Ishikawa (cell line): ENCODE results near the gene ZNF70.

Experiments
- CEBPB ChIP-seq: IDR thresholded peaks from 2 replicates; pipeline ENCODE4 v1.6.1; 2012
- CREB1 ChIP-seq: IDR thresholded peaks from 2 replicates; pipeline ENCODE4 v1.6.1; 2012; ENCODE audit warnings: low read depth
- EGR1 ChIP-seq: IDR thresholded peaks from 2 replicates; pipeline ENCODE4 v1.6.1; 2012
- EP300 ChIP-seq: IDR thresholded peaks from 2 replicates; pipeline ENCODE4 v1.6.1; 2012; ENCODE audit warnings: borderline replicate concordance
- FOXM1 ChIP-seq: IDR thresholded peaks from 2 replicates; pipeline ENCODE4 v1.6.1; 2012; ENCODE audit warnings: low read depth, borderline replicate concordance
- MAX ChIP-seq: IDR thresholded peaks from 2 replicates; pipeline ENCODE4 v1.6.1; 2012
- NFIC ChIP-seq: IDR thresholded peaks from 2 replicates; pipeline ENCODE4 v1.6.1; 2012
- RAD21 ChIP-seq: IDR thresholded peaks from 2 replicates; pipeline ENCODE4 v1.6.1; 2012; ENCODE audit warnings: low read depth
- TAF1 ChIP-seq: IDR thresholded peaks from 2 replicates; pipeline ENCODE4 v1.6.1; 2012; ENCODE audit warnings: low read depth, mild to moderate bottlenecking
- TCF12 ChIP-seq: IDR thresholded peaks from 2 replicates; pipeline ENCODE4 v1.6.1; 2012; ENCODE audit warnings: low read depth
- TEAD4 ChIP-seq: IDR thresholded peaks from 2 replicates; pipeline ENCODE4 v1.6.1; 2012
- YY1 ChIP-seq: IDR thresholded peaks from 2 replicates; pipeline ENCODE4 v1.6.1; 2012; ENCODE audit warnings: low read depth
- ZBTB7A ChIP-seq: IDR thresholded peaks from 2 replicates; pipeline ENCODE4 v1.6.1; 2012; ENCODE audit warnings: low read depth
- TF ChIP-seq, protein P1 (sequence below): IDR thresholded peaks from 2 replicates; pipeline ENCODE4 v1.6.1; 2012; ENCODE audit warnings: low read depth, mild to moderate bottlenecking
- TF ChIP-seq, protein P2 (sequence below): IDR thresholded peaks from 2 replicates; pipeline ENCODE4 v1.6.1; 2012

ZNF70 gene

GRCh38 chr22:23708270-23708669 lies 42.6 kb downstream of the ZNF70 start:
- no peak for TF ChIP-seq RAD21
- TF ChIP-seq CREB1, result no peak
- no peak for TF ChIP-seq TCF12
- TF ChIP-seq, protein P1, sequence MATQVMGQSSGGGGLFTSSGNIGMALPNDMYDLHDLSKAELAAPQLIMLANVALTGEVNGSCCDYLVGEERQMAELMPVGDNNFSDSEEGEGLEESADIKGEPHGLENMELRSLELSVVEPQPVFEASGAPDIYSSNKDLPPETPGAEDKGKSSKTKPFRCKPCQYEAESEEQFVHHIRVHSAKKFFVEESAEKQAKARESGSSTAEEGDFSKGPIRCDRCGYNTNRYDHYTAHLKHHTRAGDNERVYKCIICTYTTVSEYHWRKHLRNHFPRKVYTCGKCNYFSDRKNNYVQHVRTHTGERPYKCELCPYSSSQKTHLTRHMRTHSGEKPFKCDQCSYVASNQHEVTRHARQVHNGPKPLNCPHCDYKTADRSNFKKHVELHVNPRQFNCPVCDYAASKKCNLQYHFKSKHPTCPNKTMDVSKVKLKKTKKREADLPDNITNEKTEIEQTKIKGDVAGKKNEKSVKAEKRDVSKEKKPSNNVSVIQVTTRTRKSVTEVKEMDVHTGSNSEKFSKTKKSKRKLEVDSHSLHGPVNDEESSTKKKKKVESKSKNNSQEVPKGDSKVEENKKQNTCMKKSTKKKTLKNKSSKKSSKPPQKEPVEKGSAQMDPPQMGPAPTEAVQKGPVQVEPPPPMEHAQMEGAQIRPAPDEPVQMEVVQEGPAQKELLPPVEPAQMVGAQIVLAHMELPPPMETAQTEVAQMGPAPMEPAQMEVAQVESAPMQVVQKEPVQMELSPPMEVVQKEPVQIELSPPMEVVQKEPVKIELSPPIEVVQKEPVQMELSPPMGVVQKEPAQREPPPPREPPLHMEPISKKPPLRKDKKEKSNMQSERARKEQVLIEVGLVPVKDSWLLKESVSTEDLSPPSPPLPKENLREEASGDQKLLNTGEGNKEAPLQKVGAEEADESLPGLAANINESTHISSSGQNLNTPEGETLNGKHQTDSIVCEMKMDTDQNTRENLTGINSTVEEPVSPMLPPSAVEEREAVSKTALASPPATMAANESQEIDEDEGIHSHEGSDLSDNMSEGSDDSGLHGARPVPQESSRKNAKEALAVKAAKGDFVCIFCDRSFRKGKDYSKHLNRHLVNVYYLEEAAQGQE, result no peak

GRCh38 chr22:23705358-23705757 lies 45.6 kb downstream of the ZNF70 start:
- no peak for TF ChIP-seq RAD21
- no peak for TF ChIP-seq CREB1
- TF ChIP-seq FOXM1, result no peak
- TF ChIP-seq TAF1, result no peak
- no peak for TF ChIP-seq TEAD4
- no peak for TF ChIP-seq ZBTB7A
- TF ChIP-seq, protein P1, result no peak
- TF ChIP-seq EGR1, result no peak
- TF ChIP-seq MAX, result no peak
- no peak for TF ChIP-seq TCF12
- no peak for TF ChIP-seq EP300
- TF ChIP-seq, protein P2, sequence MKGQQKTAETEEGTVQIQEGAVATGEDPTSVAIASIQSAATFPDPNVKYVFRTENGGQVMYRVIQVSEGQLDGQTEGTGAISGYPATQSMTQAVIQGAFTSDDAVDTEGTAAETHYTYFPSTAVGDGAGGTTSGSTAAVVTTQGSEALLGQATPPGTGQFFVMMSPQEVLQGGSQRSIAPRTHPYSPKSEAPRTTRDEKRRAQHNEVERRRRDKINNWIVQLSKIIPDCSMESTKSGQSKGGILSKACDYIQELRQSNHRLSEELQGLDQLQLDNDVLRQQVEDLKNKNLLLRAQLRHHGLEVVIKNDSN, result no peak
- no peak for TF ChIP-seq YY1
- TF ChIP-seq NFIC, result no peak
- no peak for TF ChIP-seq CEBPB

DNA sequence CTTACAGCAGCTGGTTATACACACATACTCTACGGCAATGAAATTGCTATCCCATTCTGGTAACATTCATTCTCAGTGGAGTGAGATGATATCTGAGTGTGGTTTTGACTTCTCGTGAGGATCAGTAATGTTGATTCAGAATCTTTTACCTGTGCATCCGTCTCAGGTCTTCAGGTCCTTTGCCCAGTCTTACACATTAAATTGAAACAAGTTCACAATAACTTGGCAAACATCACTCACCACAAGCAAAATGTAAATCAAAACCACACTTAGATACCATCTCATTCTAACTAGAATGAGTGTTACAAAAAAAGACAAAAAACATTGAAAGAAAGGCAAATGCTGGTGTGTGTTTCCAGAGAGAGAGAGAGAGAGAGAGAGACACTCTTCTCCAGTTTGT lies 46.1 kb downstream of the ZNF70 start:
- TF ChIP-seq CREB1 (no peak), ZBTB7A (no peak), MAX (no peak), FOXM1 (no peak), RAD21 (no peak), TEAD4 (no peak), EP300 (no peak), CEBPB (no peak), TCF12 (no peak), TAF1 (no peak), EGR1 (no peak), NFIC (no peak), YY1 (no peak)
- TF ChIP-seq, protein P1, result no peak
- TF ChIP-seq, protein P2, result no peak

DNA sequence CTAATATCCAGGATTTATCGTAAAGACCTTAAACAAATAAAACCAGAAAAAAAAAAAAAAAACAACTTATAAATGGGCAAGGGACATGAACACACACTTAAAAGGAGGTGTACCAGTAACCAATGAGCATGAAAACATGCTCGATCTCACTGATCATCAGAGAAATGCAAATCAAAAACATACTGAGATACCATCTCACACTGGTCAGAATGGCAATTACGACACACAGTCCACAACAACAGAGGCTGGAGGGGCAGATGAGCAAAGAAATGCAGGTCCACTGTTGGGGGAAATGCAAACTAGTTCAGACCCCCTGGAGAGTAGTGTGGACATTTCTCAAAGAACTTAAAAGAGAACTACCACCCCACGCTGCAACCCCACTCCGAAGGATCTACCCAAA lies 46.9 kb downstream of the ZNF70 start:
- TF ChIP-seq TEAD4, result no peak

- TF ChIP-seq TEAD4 (no peak), EGR1 (no peak), EP300 (no peak), RAD21 (no peak), CREB1 (no peak), ZBTB7A (no peak), FOXM1 (no peak), TAF1 (no peak), NFIC (no peak), MAX (no peak), YY1 (no peak)
- TF ChIP-seq, protein P2, result no peak
- TF ChIP-seq, protein P1, result no peak
These were observed 50.2 kb downstream of the ZNF70 start for GRCh38 chr22:23700706-23701105.
